Mesothelial cell of epicardium (in vitro differentiated cells): ENCODE results near the gene NUTM2G. TPM values are rescaled to one million over a fixed set of nuclear protein-coding genes. Genes with fewer than 3 reads are reported as not detected.
"Not testable (repeated sequence)": the region's sequence is repeated elsewhere in the genome, so short reads cannot be mapped to it uniquely, and the experiment has no call there.

Source experiments
- DNase-seq, 2 experiments: peaks; one replicate each; pipeline ENCODE4 v3.0.0; 2021; ENCODE audit warnings: low spot score in 2 of 2; ENCODE audit not compliant: unreplicated experiment in 2 of 2
- H3K27ac Mint-ChIP-seq: 2 replicates; pipeline ENCODE4 v1.8.0; 2021; ENCODE audit warnings: mixed read lengths
- H3K27me3 Mint-ChIP-seq: 2 replicates; pipeline ENCODE4 v1.8.0; 2021; ENCODE audit warnings: low read depth, mixed read lengths
- H3K36me3 Mint-ChIP-seq: 2 replicates; pipeline ENCODE4 v1.8.0; 2021; ENCODE audit warnings: mixed read lengths
- H3K4me1 Mint-ChIP-seq: 2 replicates; pipeline ENCODE4 v1.8.0; 2021; ENCODE audit warnings: mixed read lengths
- H3K4me3 Mint-ChIP-seq: 2 replicates; pipeline ENCODE4 v1.8.0; 2021; ENCODE audit warnings: mild to moderate bottlenecking, moderate library complexity, mixed read lengths
- H3K9me3 Mint-ChIP-seq: 2 replicates; pipeline ENCODE4 v1.8.0; 2021; ENCODE audit warnings: mixed read lengths
- total RNA-seq: library from RNA; stranded (reverse); gene quantifications from 3 replicates; pipeline ENCODE4 v1.2.1, GENCODE V29; 2021

The NUTM2G gene
- total RNA-seq, 1 donor from 2014 or later: 0.16 TPM

DNA sequence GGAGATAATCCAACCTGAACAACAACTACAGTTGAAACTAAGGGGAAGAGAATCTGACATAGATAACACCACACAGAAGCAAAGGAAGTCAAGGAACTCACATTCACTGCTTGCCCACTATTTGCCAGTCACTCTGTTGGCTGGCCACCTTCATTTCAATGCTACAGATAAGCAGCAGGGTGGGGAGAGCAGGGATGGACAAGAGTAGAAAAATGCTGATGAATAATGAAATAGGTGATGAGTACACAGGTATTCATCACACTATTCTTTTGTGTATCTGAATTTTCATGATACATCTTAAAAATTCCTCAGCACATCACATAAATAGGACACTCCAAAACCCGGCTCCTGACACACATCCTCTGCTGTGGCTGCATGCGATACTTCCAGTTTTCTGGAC lies 21.9 kb downstream of the NUTM2G start:
- not testable (repeated sequence) for H3K27me3 Mint-ChIP-seq, H3K9me3 Mint-ChIP-seq, H3K27ac Mint-ChIP-seq, H3K4me3 Mint-ChIP-seq, DNase-seq, H3K4me1 Mint-ChIP-seq
- peaks cover 15% of the 10 kb centered on the region for H3K36me3 Mint-ChIP-seq

DNA sequence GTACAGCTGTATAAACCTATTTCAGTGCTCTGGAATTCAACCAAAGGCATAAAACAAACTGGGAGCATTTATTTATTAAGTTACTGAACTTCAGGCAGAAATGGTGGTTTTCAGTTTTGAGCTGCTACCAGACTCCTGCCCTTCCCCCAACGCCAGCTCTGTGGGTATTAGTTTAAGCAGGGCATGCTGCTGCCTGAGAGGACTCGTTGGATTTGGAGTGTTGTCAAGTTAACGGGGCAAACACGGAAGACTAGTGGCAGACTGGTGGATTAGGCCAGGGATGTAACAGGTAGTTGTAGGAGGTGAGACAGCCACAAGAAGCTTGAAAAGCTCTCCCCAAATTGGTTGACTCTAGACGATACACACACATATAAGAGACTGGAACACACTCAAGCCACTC lies 38.9 kb downstream of the NUTM2G start:
- not testable (repeated sequence) for H3K27ac Mint-ChIP-seq, H3K27me3 Mint-ChIP-seq, DNase-seq, H3K4me1 Mint-ChIP-seq, H3K9me3 Mint-ChIP-seq, H3K4me3 Mint-ChIP-seq
- H3K36me3 Mint-ChIP-seq: peaks cover 20% of the 10 kb centered on the region

DNA sequence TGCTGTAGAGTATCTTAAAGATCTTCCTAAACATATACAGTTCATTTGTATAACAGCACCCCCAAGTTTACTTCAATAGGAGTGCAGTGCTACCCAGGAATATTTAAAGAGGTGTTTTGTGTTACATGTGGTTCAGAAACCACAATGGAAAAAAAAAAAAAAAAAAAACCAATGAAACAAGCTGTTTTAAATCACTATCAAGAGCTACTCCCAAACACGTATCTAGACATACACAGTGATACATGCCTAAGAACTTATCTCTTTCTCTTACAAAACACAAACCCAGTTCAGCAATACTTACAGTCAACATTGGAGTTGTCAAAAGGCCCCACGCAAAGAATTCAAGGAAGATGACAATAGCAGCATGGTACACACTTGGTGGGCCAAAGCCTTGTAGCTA lies 43.9 kb downstream of the NUTM2G start:
- DNase-seq: not testable (repeated sequence)
- peak overlapping the region; percentile 53 for H3K27ac Mint-ChIP-seq

DNA sequence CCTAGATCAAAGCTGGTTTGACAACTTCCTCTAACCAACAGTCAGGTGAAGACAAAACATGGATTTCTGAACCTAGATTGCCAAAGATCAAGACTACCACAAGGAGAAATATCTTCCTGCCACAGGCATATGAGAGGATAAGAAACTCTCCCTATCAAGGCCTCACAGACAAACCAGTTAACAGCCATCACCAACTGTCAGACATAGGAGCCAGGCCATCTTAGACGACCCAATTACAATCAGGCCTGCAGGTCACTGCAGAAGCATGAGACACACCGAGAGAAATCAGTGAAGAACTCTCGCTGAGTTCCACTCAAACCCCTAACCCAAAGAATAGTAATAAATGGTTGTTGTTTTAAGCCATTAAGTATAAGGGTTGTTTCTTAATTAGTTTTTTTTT lies 45.4 kb downstream of the NUTM2G start:
- peak overlapping the region; percentile 30 for H3K27ac Mint-ChIP-seq

More for the DNA sequence above, 43.9 kb downstream of the NUTM2G start:
- H3K9me3 Mint-ChIP-seq, H3K4me3 Mint-ChIP-seq, H3K4me1 Mint-ChIP-seq, H3K27me3 Mint-ChIP-seq: not testable (repeated sequence)
- peaks cover 21% of the 10 kb centered on the region for H3K36me3 Mint-ChIP-seq

DNA sequence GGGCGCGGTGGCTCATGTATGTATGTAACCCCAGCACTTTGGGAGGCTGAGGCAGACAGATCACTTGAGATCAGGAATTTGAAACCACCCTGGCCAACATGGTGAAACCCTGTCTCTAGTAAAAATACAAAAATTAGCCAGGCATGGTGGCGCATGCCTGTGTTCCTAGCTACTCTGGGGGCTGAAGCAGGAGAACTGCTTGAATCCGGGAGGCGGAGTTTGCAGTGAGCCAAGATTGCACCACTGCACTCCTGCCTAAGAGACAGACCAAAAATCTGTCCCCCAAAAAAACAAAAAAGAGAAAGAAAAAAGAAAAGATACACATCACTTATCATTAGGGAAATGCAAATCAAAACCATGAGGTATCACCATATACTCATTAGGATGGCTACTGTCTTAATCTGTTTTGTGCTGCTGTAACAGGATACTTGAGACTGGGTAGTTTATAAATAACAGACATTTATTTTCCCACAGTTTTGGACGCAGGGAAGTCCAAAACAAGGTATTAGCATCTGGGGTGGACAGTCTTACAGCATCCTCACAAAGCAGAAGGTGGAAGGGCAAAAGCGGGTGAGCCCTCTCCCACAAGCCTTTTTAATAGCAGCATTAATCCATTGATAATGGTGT lies 55.0 kb downstream of the NUTM2G start:
- not testable (repeated sequence) for H3K4me3 Mint-ChIP-seq, H3K36me3 Mint-ChIP-seq, DNase-seq, H3K27ac Mint-ChIP-seq, H3K9me3 Mint-ChIP-seq, H3K27me3 Mint-ChIP-seq
- H3K4me1 Mint-ChIP-seq: peaks cover 11% of the 10 kb centered on the region

More for the DNA sequence above, 45.4 kb downstream of the NUTM2G start:
- not testable (repeated sequence) for H3K9me3 Mint-ChIP-seq, H3K4me1 Mint-ChIP-seq, DNase-seq, H3K27me3 Mint-ChIP-seq, H3K4me3 Mint-ChIP-seq
- peaks cover 21% of the 10 kb centered on the region for H3K36me3 Mint-ChIP-seq

DNA sequence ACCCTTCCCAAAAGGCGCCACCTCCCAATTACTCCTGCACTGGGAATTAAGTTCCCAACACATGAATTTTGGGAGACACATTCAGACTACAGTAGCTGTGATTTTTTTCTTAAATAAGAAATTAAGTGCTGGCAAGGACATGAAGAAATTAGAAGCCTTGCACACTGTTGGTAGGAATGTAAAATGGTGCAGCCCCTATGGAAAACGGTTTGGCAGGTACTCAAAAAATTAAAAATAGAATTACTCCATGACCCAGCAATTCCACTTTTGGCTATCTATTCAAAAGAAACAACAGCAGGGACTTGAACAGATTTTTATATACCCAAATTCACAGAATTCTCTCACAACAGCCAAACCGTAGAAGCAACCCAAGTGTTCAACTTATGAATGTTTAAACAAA lies 55.5 kb downstream of the NUTM2G start:
- H3K4me1 Mint-ChIP-seq: peaks cover 11% of the 10 kb centered on the region
- not testable (repeated sequence) for H3K4me3 Mint-ChIP-seq, H3K36me3 Mint-ChIP-seq, H3K9me3 Mint-ChIP-seq, H3K27ac Mint-ChIP-seq, H3K27me3 Mint-ChIP-seq, DNase-seq

DNA sequence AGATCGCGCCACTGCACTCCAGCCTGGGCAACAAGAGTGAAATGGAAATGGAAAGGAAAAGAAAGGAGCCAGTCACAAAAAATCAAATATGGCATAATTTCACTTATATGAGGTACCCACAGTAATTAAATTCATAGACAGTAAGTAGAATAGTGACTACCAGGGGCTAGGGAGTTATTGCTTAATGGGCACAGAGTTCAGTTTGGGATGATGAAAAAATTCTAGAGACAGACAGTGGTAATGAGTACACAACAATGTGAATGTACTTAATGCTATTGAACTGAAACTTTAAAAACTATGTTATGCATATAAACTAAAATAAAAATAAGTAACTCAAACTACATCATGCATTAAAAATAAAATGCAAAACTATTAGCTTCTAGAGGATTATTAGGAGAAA lies 56.2 kb downstream of the NUTM2G start:
- not testable (repeated sequence) for H3K9me3 Mint-ChIP-seq, H3K36me3 Mint-ChIP-seq, H3K27me3 Mint-ChIP-seq, DNase-seq, H3K4me3 Mint-ChIP-seq
- peaks cover 11% of the 10 kb centered on the region for H3K4me1 Mint-ChIP-seq
- peak overlapping the region; percentile 6 for H3K27ac Mint-ChIP-seq

Other genes starting within 250 kb of the NUTM2G start
- gene ZNF510, start 150.8 kb upstream of the NUTM2G start, total RNA-seq: 12.1 to 14.9 TPM (median 13.3 TPM) in 3 replicates
- gene ZNF782, start 74.3 kb upstream of the NUTM2G start, total RNA-seq: 9.9 to 10.8 TPM (median 10.6 TPM) in 3 replicates
- 8.3 to 8.9 TPM (median 8.6 TPM) in 3 replicates for gene CTSV, start 110.3 kb downstream of the NUTM2G start, total RNA-seq